A673 (cell line): ENCODE data around the gene IQGAP2.

Source experiments
- EZH2 ChIP-seq: fragments of 200-600 bp; sonication (generic); IDR thresholded peaks from 2 replicates; pipeline ENCODE4 v1.6.1; 2017; ENCODE audit warnings: borderline replicate concordance, low read depth, mild to moderate bottlenecking, mixed read lengths, antibody characterized with exemption, low read length; ENCODE audit not compliant: poor library complexity, severe bottlenecking
- TF ChIP-seq, protein P1 (sequence below): fragments of 300-800, 200-600 bp; sonication (generic); conservative IDR thresholded peaks from 2 replicates; pipeline ENCODE4 v1.5.1; 2017; ENCODE audit warnings: low read depth, mild to moderate bottlenecking, antibody characterized with exemption, low read length, moderate library complexity, mixed read lengths

DNA sequence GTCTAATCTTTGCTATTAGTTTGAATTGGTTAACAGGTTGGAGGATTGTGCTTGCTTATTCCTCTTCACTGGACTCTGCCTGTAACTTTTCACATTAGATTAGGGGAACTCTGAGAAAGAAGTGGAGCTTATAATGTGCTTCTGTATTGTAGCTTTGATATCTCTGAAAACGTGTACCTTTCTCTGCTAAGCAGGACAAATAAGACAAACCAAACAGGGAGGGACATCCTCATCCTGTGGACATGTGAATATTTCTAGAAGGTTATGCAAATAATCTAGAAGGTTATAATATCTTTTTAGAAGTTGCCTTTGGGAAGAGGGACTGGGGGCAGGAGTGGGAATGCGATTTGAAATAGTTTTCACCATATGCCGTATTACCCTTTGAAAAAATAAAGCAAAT lies 11.7 kb downstream of the IQGAP2 start:
- TF ChIP-seq, protein P1, sequence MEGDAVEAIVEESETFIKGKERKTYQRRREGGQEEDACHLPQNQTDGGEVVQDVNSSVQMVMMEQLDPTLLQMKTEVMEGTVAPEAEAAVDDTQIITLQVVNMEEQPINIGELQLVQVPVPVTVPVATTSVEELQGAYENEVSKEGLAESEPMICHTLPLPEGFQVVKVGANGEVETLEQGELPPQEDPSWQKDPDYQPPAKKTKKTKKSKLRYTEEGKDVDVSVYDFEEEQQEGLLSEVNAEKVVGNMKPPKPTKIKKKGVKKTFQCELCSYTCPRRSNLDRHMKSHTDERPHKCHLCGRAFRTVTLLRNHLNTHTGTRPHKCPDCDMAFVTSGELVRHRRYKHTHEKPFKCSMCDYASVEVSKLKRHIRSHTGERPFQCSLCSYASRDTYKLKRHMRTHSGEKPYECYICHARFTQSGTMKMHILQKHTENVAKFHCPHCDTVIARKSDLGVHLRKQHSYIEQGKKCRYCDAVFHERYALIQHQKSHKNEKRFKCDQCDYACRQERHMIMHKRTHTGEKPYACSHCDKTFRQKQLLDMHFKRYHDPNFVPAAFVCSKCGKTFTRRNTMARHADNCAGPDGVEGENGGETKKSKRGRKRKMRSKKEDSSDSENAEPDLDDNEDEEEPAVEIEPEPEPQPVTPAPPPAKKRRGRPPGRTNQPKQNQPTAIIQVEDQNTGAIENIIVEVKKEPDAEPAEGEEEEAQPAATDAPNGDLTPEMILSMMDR: no peak
- TF ChIP-seq EZH2: no peak
